ENCODE data around the gene SPEM3.

The SPEM3 gene

DNA sequence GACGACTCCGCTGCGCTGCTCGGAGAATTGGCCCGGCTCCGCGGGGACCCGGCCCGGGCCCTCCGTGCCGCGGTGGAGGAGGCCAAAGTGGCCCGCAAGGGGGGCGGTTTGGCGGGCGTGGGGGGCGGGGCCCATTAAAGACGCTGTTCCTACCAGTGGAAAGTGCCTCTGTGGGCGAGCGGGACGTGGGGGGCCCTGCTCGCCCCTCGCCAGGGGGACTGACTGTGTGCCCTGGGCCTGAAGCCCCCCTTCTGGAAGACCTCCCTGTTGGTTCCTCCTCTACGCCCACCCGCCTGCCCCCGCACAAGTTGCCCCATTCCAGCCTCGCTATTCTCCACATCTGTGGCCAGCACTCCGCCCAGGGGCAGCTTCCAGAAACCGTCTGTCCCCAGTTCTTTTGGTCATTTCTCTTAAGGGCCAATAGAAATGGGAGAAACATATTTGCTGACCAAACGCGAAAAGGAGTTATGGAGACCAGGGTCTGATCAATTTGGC, 8.8 kb downstream of the SPEM3 start:
- TF ChIP-seq, protein P1, sequence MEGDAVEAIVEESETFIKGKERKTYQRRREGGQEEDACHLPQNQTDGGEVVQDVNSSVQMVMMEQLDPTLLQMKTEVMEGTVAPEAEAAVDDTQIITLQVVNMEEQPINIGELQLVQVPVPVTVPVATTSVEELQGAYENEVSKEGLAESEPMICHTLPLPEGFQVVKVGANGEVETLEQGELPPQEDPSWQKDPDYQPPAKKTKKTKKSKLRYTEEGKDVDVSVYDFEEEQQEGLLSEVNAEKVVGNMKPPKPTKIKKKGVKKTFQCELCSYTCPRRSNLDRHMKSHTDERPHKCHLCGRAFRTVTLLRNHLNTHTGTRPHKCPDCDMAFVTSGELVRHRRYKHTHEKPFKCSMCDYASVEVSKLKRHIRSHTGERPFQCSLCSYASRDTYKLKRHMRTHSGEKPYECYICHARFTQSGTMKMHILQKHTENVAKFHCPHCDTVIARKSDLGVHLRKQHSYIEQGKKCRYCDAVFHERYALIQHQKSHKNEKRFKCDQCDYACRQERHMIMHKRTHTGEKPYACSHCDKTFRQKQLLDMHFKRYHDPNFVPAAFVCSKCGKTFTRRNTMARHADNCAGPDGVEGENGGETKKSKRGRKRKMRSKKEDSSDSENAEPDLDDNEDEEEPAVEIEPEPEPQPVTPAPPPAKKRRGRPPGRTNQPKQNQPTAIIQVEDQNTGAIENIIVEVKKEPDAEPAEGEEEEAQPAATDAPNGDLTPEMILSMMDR (IDR thresholded peaks at IDR 0.05): no peak

DNA sequence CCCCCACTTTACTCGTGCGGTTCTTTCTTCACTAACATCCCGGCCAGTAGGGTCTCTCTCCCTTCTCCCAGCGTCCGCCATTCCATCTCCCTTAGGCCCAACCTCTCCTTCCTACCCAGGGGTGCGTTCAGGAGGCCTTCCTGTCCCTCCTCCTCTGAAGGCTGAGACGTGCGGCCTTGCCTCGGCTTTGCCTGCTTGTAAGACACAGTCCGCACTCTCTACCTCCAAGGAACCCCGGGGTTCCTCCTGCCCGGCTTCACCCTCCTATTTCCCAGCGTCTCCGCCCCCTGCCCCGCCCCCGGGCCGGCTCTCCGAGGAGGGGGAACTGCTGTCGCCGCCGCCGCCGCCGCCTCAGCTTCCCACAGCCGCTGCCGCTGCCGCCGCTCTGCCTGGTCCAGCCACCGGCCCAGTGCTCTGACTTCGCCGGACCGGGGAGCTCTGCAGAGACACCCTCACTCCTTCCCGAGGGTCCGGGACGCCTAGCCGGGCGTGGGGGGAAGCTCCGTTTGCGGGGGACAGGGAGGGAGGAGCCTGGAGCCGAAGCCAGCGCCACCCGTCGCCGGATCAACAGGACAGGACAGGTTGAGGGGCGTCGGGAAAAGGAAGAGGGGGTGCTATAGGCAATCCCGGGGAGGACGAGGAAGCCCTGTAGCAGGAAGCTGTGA, 9.4 kb downstream of the SPEM3 start:
- TF ChIP-seq, protein P1 (IDR thresholded peaks at IDR 0.05): no peak

DNA sequence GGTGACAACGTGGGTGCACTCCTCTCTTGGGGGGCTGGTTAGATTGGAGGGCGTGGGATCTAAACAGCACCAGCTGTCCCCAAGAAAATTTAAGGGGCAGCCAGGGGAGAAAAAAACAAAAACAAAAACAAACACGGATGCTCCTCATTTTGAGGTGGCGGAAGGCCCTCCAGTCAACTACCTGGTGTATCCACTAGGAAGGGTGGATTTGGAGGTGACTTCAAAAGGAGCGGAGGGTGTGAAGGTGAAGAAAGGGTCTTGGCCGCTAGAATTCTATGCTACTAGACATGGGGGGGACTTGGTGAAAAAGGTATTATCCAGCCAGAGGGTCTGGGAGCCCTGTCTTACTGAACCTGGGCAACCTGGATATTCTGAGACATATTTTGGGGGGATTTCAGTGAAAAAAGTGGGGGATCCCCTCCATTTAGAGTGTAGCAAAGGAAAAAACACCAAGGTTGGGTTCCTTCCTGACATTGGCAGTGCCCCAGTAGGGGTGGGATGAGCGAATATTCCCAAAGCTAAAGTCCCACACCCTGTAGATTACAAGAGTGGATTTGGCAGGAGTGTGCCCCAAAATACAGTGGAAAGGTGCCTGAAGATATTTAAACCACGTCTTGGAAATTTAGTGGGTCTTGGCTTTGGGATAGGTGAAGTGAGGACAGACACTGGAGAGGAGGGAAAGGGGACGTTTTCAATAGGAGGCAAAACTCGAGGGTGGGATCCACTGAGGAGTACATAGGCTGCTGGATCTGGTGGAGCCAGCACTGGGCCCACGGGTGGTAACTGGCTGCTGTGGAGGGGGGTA, 10.2 kb downstream of the SPEM3 start:
- TF ChIP-seq, protein P1 (IDR thresholded peaks at IDR 0.05): no peak

DNA sequence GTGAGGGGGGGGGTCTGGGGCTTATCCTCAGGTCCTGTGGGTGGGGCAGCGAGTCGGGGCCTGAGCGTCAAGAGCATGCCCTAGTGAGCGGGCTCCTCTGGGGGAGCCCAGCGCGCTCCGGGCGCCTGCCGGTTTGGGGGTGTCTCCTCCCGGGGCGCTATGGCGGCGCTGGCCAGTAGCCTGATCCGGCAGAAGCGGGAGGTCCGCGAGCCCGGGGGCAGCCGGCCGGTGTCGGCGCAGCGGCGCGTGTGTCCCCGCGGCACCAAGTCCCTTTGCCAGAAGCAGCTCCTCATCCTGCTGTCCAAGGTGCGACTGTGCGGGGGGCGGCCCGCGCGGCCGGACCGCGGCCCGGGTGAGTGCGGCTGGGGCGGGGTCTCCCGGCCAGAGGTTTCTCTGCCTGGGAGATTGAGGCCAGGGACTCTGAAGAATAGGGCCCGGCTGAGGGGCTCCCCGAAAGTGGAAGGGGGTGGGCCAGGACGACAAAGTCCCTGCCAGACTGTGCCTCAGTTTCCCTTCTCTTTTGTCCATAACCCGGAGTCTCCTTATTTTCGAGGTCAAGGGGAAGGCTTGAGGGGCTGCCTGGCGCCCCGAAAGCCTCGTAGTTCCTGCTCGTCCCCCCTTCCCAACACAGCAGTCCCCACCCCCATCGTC, 10.9 kb downstream of the SPEM3 start, which contains the start of gene FGF11:
TSS of gene FGF11 (plus strand) at position 51 of the 651 bp plus-strand sequence. CDS start at position 160, 109 bp downstream.
- TF ChIP-seq, protein P1 (IDR thresholded peaks at IDR 0.05): no peak

DNA sequence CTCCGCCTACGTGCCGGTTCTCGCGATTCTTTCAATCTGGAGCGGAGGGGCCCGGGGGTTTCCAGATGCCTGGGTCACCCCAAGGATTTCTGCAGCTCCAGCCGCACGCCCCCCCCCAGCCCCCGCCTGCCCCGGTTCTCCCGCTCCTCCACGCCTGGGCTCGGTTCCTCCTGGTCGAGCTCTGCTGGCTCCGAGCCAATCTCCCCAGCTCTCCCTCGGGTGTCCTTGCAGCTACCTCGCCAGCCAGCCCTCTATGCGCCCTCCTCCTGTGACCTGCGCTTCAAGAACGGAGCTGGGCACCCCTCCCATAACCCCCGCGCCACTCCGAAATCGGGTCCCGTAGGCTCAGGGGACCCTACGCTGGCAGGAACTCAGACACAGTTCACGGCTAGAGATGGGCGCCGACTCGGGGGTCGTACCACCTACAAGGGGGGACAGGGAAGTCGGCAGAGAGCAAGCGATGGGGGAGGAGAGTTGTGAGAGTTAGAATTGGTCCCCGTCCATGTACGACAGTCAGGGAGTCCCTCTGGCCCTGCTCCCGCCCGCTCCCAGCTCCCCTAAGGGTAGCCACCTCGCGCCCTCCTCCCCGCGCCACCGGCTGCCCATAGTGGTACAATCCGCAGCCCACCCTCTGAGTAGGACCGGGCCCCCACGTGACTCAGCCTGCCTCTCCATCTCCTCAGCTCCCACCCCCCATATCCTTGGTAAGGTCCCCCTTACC, 11.6 kb downstream of the SPEM3 start:
- TF ChIP-seq, protein P1 (IDR thresholded peaks at IDR 0.05): no peak

DNA sequence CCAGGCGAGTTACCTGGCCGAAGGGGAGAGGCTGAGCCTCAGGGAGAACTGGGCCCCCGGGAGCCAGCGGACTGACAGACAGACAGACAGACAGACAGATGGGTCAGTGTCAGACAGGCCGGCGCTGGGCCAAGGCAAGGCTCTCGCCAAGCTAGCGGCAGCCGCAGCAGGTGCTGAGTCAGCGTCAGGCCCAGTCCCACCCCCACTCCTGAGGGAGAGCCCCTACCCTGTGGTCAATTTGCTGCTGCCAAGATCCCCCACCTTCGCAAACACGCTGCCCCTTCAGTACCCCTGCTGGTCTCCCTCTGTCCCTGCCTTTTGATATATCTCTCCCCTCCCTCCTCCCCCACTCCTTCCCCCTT, 12.2 kb downstream of the SPEM3 start:
- TF ChIP-seq, protein P1 (IDR thresholded peaks at IDR 0.05): no peak

DNA sequence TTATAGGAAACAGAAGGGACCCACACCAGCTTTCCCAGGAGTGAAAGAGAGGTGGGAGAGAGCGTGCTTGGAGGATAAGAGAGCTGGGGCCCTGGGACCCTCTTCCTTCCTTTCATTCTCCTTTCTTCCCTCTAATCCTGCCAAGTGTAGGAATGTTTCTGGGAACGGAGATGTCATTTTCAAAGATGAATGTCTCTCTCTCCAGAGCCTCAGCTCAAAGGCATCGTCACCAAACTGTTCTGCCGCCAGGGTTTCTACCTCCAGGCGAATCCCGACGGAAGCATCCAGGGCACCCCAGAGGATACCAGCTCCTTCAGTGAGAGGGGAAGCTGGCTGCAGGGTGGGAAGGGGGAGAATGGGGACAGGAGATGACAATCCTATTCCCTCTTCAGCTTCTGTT, 12.6 kb downstream of the SPEM3 start:
- TF ChIP-seq, protein P1 (IDR thresholded peaks at IDR 0.05): no peak

All from LNCAP (cell line).